Measurements from ENCODE around the gene BABAM2. TPM values are rescaled to one million over a fixed set of nuclear protein-coding genes. Genes with fewer than 3 reads are reported as not detected.
A peak's percentile ranks its signal among the peaks of the same experiment; 100 is the strongest.

Gene BABAM2
- total RNA-seq, 4 donors from 2014 or later, result 33.3 to 48.9 (median 37.9) TPM

GRCh38 chr2:28163028-28163427, 272.5 kb downstream of the BABAM2 start:
- no peaks in the 10 kb centered on the region for H3K9me3 ChIP-seq
- no peaks in the 10 kb centered on the region for H3K27me3 ChIP-seq
- in situ Hi-C loops (cut with MboI; ENCODE audit: low pct_ligation_motif_present in 1 of 4, low pct_unique_long_range_greater_than_20kb in 1 of 4, low sequenced_read_pairs in 3 of 4), result no loop called here
- intact Hi-C loops (cut with DNase I; ENCODE audit: low total_unique reads), result loop anchor here (10.0 kb wide), 1 partner anchor 232 kb away; the partner anchor contains the start of gene FOSL2
- no peaks in the 10 kb centered on the region for H3K36me3 ChIP-seq
- 90 to 100% methylated on average over 2 to 4 of the region's 4 CpGs for WGBS, 2 donors (ENCODE audit: low coverage in 1 of 2)
- H3K27ac ChIP-seq, result peak overlapping the region; percentile 62 to 68 (median 66)
- H3K4me3 ChIP-seq, result no peak overlapping the region
- TF ChIP-seq, protein P1, sequence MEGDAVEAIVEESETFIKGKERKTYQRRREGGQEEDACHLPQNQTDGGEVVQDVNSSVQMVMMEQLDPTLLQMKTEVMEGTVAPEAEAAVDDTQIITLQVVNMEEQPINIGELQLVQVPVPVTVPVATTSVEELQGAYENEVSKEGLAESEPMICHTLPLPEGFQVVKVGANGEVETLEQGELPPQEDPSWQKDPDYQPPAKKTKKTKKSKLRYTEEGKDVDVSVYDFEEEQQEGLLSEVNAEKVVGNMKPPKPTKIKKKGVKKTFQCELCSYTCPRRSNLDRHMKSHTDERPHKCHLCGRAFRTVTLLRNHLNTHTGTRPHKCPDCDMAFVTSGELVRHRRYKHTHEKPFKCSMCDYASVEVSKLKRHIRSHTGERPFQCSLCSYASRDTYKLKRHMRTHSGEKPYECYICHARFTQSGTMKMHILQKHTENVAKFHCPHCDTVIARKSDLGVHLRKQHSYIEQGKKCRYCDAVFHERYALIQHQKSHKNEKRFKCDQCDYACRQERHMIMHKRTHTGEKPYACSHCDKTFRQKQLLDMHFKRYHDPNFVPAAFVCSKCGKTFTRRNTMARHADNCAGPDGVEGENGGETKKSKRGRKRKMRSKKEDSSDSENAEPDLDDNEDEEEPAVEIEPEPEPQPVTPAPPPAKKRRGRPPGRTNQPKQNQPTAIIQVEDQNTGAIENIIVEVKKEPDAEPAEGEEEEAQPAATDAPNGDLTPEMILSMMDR (IDR thresholded peaks at IDR 0.05), result no peak
- TF ChIP-seq POLR2AphosphoS5 (IDR thresholded peaks at IDR 0.05) (no peak), EP300 (IDR thresholded peaks at IDR 0.05; ENCODE audit: low read depth) (no peak), POLR2A (IDR thresholded peaks at IDR 0.05) (no peak)
- DNase-seq, result no peak
- peaks cover 19 to 33% (median 21%) of the 10 kb centered on the region in 4 donors for H3K4me1 ChIP-seq

DNA sequence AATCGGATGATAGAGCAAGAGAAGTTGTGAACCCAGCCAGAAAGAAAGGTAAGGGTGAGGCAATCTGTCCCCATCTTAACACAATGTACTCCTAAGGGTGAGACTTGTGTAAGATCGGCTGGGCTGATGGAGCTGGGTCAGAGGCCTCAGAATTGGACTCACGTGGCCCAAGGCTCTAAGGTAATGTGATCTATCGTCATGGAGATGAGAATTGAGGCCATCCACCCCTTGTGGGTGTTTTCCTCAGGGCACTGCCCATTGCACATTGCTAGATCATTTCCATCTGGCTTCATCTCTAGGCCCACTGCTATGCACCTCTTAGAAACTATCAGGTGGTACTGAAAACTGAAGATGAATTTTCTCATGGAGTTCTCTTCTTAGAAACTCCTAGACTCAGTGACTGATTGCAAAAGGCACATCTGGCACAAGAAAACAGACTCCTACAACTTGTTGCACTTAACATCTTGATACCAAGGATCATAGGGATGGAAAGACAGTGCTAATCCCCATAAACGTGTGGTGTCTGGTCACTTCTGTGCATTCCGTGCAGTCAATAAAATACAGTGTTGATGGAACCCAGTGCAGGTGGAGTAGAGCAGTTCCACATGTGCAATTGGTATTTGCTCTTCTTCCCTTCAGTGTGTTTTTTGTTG, 273.2 kb downstream of the BABAM2 start:
- Histone ChIP-seq H3K4me1 (peaks cover 19 to 33% (median 21%) of the 10 kb centered on the region in 4 donors), H3K36me3 (no peaks in the 10 kb centered on the region), H3K27me3 (no peaks in the 10 kb centered on the region), H3K27ac (peak overlapping the region; percentile 62 to 68 (median 66)), H3K4me3 (no peak overlapping the region), H3K9me3 (no peaks in the 10 kb centered on the region)
- DNase-seq, result no peak
- WGBS, 2 donors (ENCODE audit: low coverage in 1 of 2), result 87 to 90% methylated on average over 6 of the region's 6 CpGs
- in situ Hi-C loops (cut with MboI; ENCODE audit: low pct_ligation_motif_present in 1 of 4, low pct_unique_long_range_greater_than_20kb in 1 of 4, low sequenced_read_pairs in 3 of 4) (no loop called here), intact Hi-C loops (cut with DNase I; ENCODE audit: low total_unique reads) (loop anchor here (10.0 kb wide), 1 partner anchor 231 kb away; the partner anchor contains the start of gene FOSL2)
- TF ChIP-seq EP300 (IDR thresholded peaks at IDR 0.05; ENCODE audit: low read depth) (no peak), POLR2A (IDR thresholded peaks at IDR 0.05) (no peak), POLR2AphosphoS5 (IDR thresholded peaks at IDR 0.05) (no peak)
- TF ChIP-seq, protein P1 (IDR thresholded peaks at IDR 0.05), result no peak

DNA sequence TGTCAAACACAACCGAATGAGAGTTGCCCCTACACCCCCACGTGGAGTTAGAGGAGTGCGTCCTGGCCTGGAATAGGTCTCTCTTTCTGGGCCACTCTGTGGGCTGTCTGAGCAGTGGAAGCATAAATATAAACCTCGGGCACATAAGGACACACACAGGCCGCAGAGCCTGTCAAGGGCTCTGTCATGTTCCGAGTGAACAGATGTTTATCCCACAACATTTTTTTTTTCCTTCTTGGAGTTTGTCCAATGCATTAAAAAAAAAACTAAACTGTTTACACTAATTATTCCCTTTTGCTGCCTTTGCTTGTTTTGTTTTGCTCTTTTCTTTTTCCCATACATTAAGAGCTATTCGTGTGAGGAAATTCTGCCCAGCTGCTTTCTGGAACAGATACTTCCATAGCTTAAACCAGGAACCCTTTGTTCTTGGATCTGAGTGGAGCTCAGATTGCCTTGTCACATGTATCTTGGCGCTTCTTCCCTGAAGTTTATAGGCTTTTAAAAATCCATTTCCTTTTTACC, 273.8 kb downstream of the BABAM2 start:
- peaks cover 19 to 33% (median 21%) of the 10 kb centered on the region in 4 donors for H3K4me1 ChIP-seq
- in situ Hi-C loops (cut with MboI; ENCODE audit: low pct_ligation_motif_present in 1 of 4, low pct_unique_long_range_greater_than_20kb in 1 of 4, low sequenced_read_pairs in 3 of 4) (no loop called here), intact Hi-C loops (cut with DNase I; ENCODE audit: low total_unique reads) (loop anchor here (10.0 kb wide), 1 partner anchor 230 kb away; the partner anchor contains the start of gene FOSL2)
- H3K27ac ChIP-seq, result peak overlapping the region; percentile 62 to 68 (median 66)
- no peaks in the 10 kb centered on the region for H3K9me3 ChIP-seq
- H3K4me3 ChIP-seq, result no peak overlapping the region
- no peaks in the 10 kb centered on the region for H3K36me3 ChIP-seq
- WGBS, 2 donors (ENCODE audit: low coverage in 1 of 2), result 14 to 39% methylated on average over 8 of the region's 8 CpGs
- no peak for TF ChIP-seq EP300 (IDR thresholded peaks at IDR 0.05; ENCODE audit: low read depth)
- peak in 2 of 3 donors; percentile 11 to 29 for TF ChIP-seq POLR2AphosphoS5 (IDR thresholded peaks at IDR 0.05)
- TF ChIP-seq POLR2A (IDR thresholded peaks at IDR 0.05), result no peak
- no peak for DNase-seq
- no peaks in the 10 kb centered on the region for H3K27me3 ChIP-seq

GRCh38 chr2:28165087-28165635, 274.6 kb downstream of the BABAM2 start:
- TF ChIP-seq, protein P1 (IDR thresholded peaks at IDR 0.05), result no peak
- no peak for TF ChIP-seq POLR2A (IDR thresholded peaks at IDR 0.05)
- no peak for TF ChIP-seq EP300 (IDR thresholded peaks at IDR 0.05; ENCODE audit: low read depth)
- no peak for TF ChIP-seq POLR2AphosphoS5 (IDR thresholded peaks at IDR 0.05)
- no peak for DNase-seq
- WGBS, 2 donors (ENCODE audit: low coverage in 1 of 2), result 70 to 88% methylated on average over 5 of the region's 5 CpGs
- peak overlapping the region; percentile 62 to 68 (median 66) for H3K27ac ChIP-seq
- no peak overlapping the region for H3K4me3 ChIP-seq
- in situ Hi-C loops (cut with MboI; ENCODE audit: low pct_ligation_motif_present in 1 of 4, low pct_unique_long_range_greater_than_20kb in 1 of 4, low sequenced_read_pairs in 3 of 4), result no loop called here
- intact Hi-C loops (cut with DNase I; ENCODE audit: low total_unique reads), result loop anchor here (10.0 kb wide), 1 partner anchor 230 kb away; the partner anchor contains the start of gene FOSL2
- H3K27me3 ChIP-seq, result no peaks in the 10 kb centered on the region
- H3K4me1 ChIP-seq, result peaks cover 19 to 33% (median 21%) of the 10 kb centered on the region in 4 donors
- H3K9me3 ChIP-seq, result no peaks in the 10 kb centered on the region
- H3K36me3 ChIP-seq, result no peaks in the 10 kb centered on the region

Measured in transverse colon (tissue), 4 donors.